ENCODE results near the gene FKBP1A. TPM values are rescaled to one million over a fixed set of nuclear protein-coding genes. Genes with fewer than 3 reads are reported as not detected.

The FKBP1A gene
- total RNA-seq (2022; extraction: Qiagen RNA extraction): 517 to 531 TPM (median 521 TPM) in 5 replicates

GRCh38 chr20:1392693-1393506 lies at the start of gene FKBP1A:
Gene FKBP1A (minus strand): TSS chr20:1393054. CDS start chr20:1392998, 56 bp downstream.

GRCh38 chr20:1328680-1329330 lies 64.0 kb downstream of the FKBP1A start, which contains the start of gene SDCBP2:
Gene SDCBP2 (minus strand): TSS chr20:1329139. CDS start chr20:1320416, 8,723 bp downstream.

Other genes with a start within 250 kb of the FKBP1A start
- gene TMEM74B, start 208.1 kb downstream of the FKBP1A start, total RNA-seq (2022; extraction: Qiagen RNA extraction): 3.2 to 5.3 TPM (median 4.1 TPM) in 5 replicates
- 0.05 to 0.13 TPM (median 0.07 TPM) in 3 of 5 replicates, not detected in the others for gene C20orf202, start 189.6 kb downstream of the FKBP1A start, total RNA-seq (2022; extraction: Qiagen RNA extraction)
- gene RAD21L1, start 167.0 kb downstream of the FKBP1A start, total RNA-seq (2022; extraction: Qiagen RNA extraction): 0.09 TPM in 1 of 5 replicates, not detected in the others
- gene SNPH, start 126.8 kb downstream of the FKBP1A start, total RNA-seq (2022; extraction: Qiagen RNA extraction): 3.7 to 5.6 TPM (median 4.9 TPM) in 5 replicates
- 0.95 to 1.4 TPM (median 1.3 TPM) in 5 replicates for gene SDCBP2, start 63.9 kb downstream of the FKBP1A start, total RNA-seq (2022; extraction: Qiagen RNA extraction)
- 111 to 145 TPM (median 117 TPM) in 5 replicates for gene NSFL1C, start 73.8 kb upstream of the FKBP1A start, total RNA-seq (2022; extraction: Qiagen RNA extraction)
- gene SIRPB2, start 98.4 kb upstream of the FKBP1A start, total RNA-seq (2022; extraction: Qiagen RNA extraction): 0.06 TPM in 2 of 5 replicates, not detected in the others
- gene SIRPD, start 164.7 kb upstream of the FKBP1A start, total RNA-seq (2022; extraction: Qiagen RNA extraction): not detected in 5 replicates
- gene SIRPB1, start 227.0 kb upstream of the FKBP1A start, total RNA-seq (2022; extraction: Qiagen RNA extraction): 0.48 to 0.66 TPM (median 0.52 TPM) in 5 replicates

Measured in A549 treated with CORT108297 at 1 μM for 4 hours (cell line).